OCI-LY7 (cell line): Measurements from ENCODE around the gene CUL4A. TPM values are rescaled to one million over a fixed set of nuclear protein-coding genes. Genes with fewer than 3 reads are reported as not detected.

ENCODE experiments used
- BruUV-seq: library from RNA; stranded (reverse); fragments of 400-500 nt; replicated peaks from 2 replicates; lab custom pipeline; 2021; lab: Mats Ljungman, UMichigan
- CTCF ChIA-PET: fragments of 300-600 bp; sonication (Branson Sonifier 250); formaldehyde crosslinking; loops from one replicate; lab custom pipeline; 2022; ENCODE audit warnings: antibody characterized with exemption; ENCODE audit not compliant: unreplicated experiment; lab: Charles Lee
- POLR2A ChIA-PET: fragments of 300-600 bp; sonication (Branson Sonifier 250); formaldehyde crosslinking; loops from one replicate; lab custom pipeline; 2022; ENCODE audit warnings: antibody characterized with exemption; lab: Charles Lee
- DNase-seq: peaks from one replicate; pipeline ENCODE4 v3.0.0-alpha.2; 2015; ENCODE audit warnings: low spot score
- H2AFZ ChIP-seq: fragments of 200-600 bp; sonication (generic), shearing (Covaris generic); 2 replicates; pipeline ENCODE4 v1.6.1; 2014; ENCODE audit warnings: mild to moderate bottlenecking, antibody characterized with exemption, low read length, moderate library complexity
- H3K27ac ChIP-seq: fragments of 200-600 bp; sonication (generic); 2 replicates; pipeline ENCODE4 v1.5.1; 2014; ENCODE audit warnings: mixed run types, low read depth, mild to moderate bottlenecking, moderate library complexity, low read length, inconsistent platforms; ENCODE audit not compliant: poor library complexity, severe bottlenecking
- H3K36me3 ChIP-seq: fragments of 200-600 bp; sonication (generic); 2 replicates; pipeline ENCODE4 v1.6.1; 2014; ENCODE audit warnings: mild to moderate bottlenecking, antibody characterized with exemption, low read length, moderate library complexity, mixed read lengths; ENCODE audit not compliant: insufficient read depth
- H3K4me1 ChIP-seq: fragments of 200-600 bp; sonication (generic); 2 replicates; pipeline ENCODE4 v1.5.1; 2014; ENCODE audit warnings: mild to moderate bottlenecking, low read length; ENCODE audit not compliant: insufficient read depth, poor library complexity, severe bottlenecking
- H3K4me2 ChIP-seq: fragments of 200-600 bp; sonication (generic); 2 replicates; pipeline ENCODE4 v1.6.1; 2014; ENCODE audit warnings: mild to moderate bottlenecking, low read length
- H3K4me3 ChIP-seq: fragments of 200-600 bp; sonication (generic); 2 replicates; pipeline ENCODE4 v1.5.1; 2014; ENCODE audit warnings: mild to moderate bottlenecking, low read depth, low read length; ENCODE audit not compliant: poor library complexity, severe bottlenecking
- H3K79me2 ChIP-seq: fragments of 200-600 bp; sonication (generic); 2 replicates; pipeline ENCODE4 v1.6.1; 2016; ENCODE audit warnings: low read depth, mild to moderate bottlenecking, low read length, moderate library complexity, mixed read lengths; ENCODE audit not compliant: insufficient read depth
- H3K9me2 ChIP-seq: fragments of 200-600 bp; sonication (generic); 2 replicates; pipeline ENCODE4 v1.6.1; 2016; ENCODE audit warnings: mild to moderate bottlenecking, low read length, mixed read lengths; ENCODE audit not compliant: insufficient read depth
- H3K9me3 ChIP-seq: fragments of 200-600 bp; sonication (generic); 2 replicates; pipeline ENCODE4 v1.6.1; 2014; ENCODE audit warnings: mild to moderate bottlenecking, mixed run types, low read length, mixed read lengths
- H4K20me1 ChIP-seq: fragments of 200-600 bp; sonication (generic); 2 replicates; pipeline ENCODE4 v1.6.1; 2014; ENCODE audit warnings: mild to moderate bottlenecking, antibody characterized with exemption, low read length, moderate library complexity, mixed read lengths; ENCODE audit not compliant: insufficient read depth
- EZH2phosphoT487 ChIP-seq: fragments of 200-600 bp; sonication (generic); IDR thresholded peaks from 2 replicates; pipeline ENCODE4 v1.6.1; 2018; ENCODE audit warnings: low read depth, borderline replicate concordance, mild to moderate bottlenecking, mixed run types, antibody characterized with exemption, low read length, moderate library complexity, mixed read lengths
- intact Hi-C: fragments of 100-400 bp; cut with micrococcal nuclease; formaldehyde crosslinking; loops from one replicate; pipeline ENCODE4 v1.10.0; 2022; ENCODE audit not compliant: unreplicated experiment
- total RNA-seq, 2 experiments: library from RNA; depleted of rRNA in 1 of 2; stranded (reverse); fragments of >200 nt in 1 of 2; shearing (Covaris generic) in 1 of 2; gene quantifications; 2 replicates each; pipeline ENCODE4 v1.2.3, GENCODE V29; 2014 to 2022
- TF ChIP-seq, protein P1 (sequence below): fragments of 200-600 bp; sonication (generic); conservative IDR thresholded peaks from 2 replicates; pipeline ENCODE4 v1.5.1; 2014; ENCODE audit warnings: mild to moderate bottlenecking, antibody characterized with exemption, low read length, moderate library complexity, mixed read lengths

Gene CUL4A
- total RNA-seq, 2 experiments from 2014 or later, result 46.6 to 49.8 TPM

DNA sequence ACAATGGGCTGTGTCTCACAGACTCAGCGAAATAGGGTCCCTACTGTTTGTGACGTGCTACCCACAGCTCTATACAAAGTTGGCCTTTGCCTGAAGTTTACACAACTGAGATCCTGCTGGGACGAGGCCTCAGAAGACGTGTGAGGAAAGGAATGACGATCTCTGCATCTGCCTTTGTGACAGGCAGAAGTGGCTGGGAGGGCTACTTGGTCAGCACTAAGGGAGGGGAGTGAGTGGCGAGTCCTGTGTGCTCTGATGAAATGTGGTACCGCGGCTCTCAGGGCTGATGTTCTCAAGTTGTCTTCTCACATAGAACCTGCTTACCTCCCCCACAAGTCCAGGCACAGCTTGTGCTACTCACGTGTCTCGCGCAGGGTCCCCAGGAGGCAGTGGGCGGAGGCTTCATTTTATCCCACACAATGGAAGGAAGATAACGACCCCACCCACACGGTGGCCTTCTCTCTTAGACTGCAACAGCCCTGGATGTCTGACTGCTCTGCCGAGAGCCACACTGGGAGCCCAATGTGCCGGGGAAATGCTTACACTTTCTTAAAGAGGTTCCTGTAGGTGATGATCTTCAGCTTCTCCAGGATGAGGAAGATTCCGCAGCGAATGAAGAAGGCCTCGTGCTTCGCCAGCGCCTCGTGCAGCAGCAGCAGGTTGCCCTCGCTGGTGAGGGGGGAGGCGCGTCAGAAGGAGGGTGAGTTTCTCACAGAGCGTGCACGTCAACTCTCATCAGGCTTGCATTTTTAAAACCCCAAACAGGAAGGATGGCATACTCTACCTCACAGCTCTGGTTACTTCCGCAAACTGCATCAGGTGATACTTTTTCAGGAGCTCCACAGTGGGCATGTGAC is 29.8 kb upstream of the CUL4A start:
- Histone ChIP-seq H3K9me2 (no peaks in the 10 kb centered on the region), H3K36me3 (peaks cover 64% of the 10 kb centered on the region), H3K4me1 (no peaks in the 10 kb centered on the region), H3K79me2 (no peaks in the 10 kb centered on the region), H4K20me1 (no peaks in the 10 kb centered on the region), H3K4me2 (no peak overlapping the region), H3K27ac (no peak overlapping the region), H2AFZ (no peak overlapping the region), H3K4me3 (no peak overlapping the region), H3K9me3 (no peaks in the 10 kb centered on the region)
- intact Hi-C loops, result no loop called here
- CTCF ChIA-PET, result no interaction called here
- BruUV-seq, result no TSS peak
- TF ChIP-seq EZH2phosphoT487, result no peak
- POLR2A ChIA-PET, result no interaction called here
- no peak for DNase-seq

DNA sequence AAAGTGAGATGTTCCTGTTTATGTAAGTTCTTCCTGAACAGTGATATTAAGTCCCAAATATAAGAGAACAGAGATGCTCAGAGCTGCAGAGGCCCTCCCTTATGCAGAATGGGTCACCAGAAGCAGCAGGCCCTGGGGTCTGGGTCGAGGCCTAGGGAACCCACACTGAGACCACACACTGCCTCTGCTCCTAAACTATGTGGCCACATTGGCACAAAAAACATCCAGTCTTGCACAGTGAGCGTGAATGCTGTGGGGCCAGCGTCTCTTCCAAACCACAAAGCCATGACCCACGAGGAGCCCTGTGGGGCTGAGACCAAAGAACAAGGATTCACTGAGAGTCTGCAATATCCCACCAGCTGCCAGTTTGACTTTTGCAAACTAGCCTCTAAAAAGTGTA is 27.4 kb upstream of the CUL4A start:
- no peak overlapping the region for H3K4me3 ChIP-seq
- ChIA-PET POLR2A (no interaction called here), CTCF (no interaction called here)
- H3K4me2 ChIP-seq, result no peak overlapping the region
- no peaks in the 10 kb centered on the region for H3K9me3 ChIP-seq
- no peak for TF ChIP-seq EZH2phosphoT487
- TF ChIP-seq, protein P1, sequence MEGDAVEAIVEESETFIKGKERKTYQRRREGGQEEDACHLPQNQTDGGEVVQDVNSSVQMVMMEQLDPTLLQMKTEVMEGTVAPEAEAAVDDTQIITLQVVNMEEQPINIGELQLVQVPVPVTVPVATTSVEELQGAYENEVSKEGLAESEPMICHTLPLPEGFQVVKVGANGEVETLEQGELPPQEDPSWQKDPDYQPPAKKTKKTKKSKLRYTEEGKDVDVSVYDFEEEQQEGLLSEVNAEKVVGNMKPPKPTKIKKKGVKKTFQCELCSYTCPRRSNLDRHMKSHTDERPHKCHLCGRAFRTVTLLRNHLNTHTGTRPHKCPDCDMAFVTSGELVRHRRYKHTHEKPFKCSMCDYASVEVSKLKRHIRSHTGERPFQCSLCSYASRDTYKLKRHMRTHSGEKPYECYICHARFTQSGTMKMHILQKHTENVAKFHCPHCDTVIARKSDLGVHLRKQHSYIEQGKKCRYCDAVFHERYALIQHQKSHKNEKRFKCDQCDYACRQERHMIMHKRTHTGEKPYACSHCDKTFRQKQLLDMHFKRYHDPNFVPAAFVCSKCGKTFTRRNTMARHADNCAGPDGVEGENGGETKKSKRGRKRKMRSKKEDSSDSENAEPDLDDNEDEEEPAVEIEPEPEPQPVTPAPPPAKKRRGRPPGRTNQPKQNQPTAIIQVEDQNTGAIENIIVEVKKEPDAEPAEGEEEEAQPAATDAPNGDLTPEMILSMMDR, result no peak
- no peak for DNase-seq
- no peaks in the 10 kb centered on the region for H3K4me1 ChIP-seq
- no peaks in the 10 kb centered on the region for H4K20me1 ChIP-seq
- H3K9me2 ChIP-seq, result no peaks in the 10 kb centered on the region
- no peak overlapping the region for H3K27ac ChIP-seq
- peaks cover 45% of the 10 kb centered on the region for H3K36me3 ChIP-seq
- no peak overlapping the region for H2AFZ ChIP-seq
- intact Hi-C loops, result no loop called here
- no peaks in the 10 kb centered on the region for H3K79me2 ChIP-seq
- BruUV-seq, result no TSS peak

DNA sequence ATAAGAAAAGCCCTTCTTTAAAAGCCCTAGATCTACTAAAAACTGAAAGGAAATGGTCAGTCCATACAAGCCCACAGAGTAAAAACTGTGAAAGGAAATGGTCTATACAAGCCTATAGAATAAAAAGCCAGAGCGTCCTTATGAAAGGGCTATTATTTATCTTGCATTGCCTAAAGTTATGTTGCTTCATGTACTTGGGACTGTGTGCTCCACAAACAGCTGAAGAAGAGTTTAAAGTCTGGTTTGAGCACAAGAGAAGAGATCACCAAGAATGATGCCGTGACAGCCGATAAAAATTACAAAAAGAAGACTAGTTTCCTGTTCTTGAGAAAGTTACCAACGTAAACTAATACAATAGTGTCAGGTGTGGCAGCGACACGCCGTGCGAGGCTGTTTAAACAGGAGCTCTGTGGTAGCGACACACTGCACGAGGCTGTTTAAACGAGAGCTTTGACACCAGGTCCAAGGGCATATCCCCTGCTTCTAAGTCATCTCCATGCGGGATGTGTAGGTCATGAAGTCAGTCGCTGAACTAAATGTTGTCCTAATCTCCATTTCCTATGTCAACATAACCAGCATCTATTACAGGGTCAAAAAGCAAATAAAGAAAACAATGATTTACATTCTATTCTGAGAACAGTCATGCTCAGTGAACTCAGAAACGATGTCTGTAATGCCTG is 25.8 kb upstream of the CUL4A start:
- Histone ChIP-seq H3K4me2 (no peak overlapping the region), H3K9me2 (no peaks in the 10 kb centered on the region), H3K27ac (no peak overlapping the region), H3K4me3 (no peak overlapping the region), H3K9me3 (no peaks in the 10 kb centered on the region), H3K4me1 (no peaks in the 10 kb centered on the region), H2AFZ (no peak overlapping the region), H3K36me3 (peaks cover 37% of the 10 kb centered on the region), H3K79me2 (no peaks in the 10 kb centered on the region), H4K20me1 (no peaks in the 10 kb centered on the region)
- TF ChIP-seq, protein P1, result no peak
- no peak for TF ChIP-seq EZH2phosphoT487
- CTCF ChIA-PET, result no interaction called here
- TSS peak; percentile 25 for BruUV-seq
- intact Hi-C loops, result no loop called here
- POLR2A ChIA-PET, result no interaction called here
- DNase-seq, result no peak
